A549 (cell line): ENCODE measurements around the gene ICA1L.

Experiments used
- CEBPB ChIP-seq, 2 experiments: fragments of >200 bp in 1 of 2; sonication (Bioruptor Twin) in 1 of 2; formaldehyde crosslinking in 1 of 2; IDR thresholded peaks; 2 replicates each; pipeline ENCODE4 v1.6.1; 2012 to 2016
- ESRRA ChIP-seq: fragments of 150-350 bp; IDR thresholded peaks from 2 replicates; pipeline ENCODE4 v1.6.1; 2014; ENCODE audit warnings: mild to moderate bottlenecking, low read length, borderline replicate concordance
- HOXA7 ChIP-seq: fragments of 250-450 bp; sonication (Bioruptor Pico); IDR thresholded peaks from 2 replicates; pipeline ENCODE4 v1.5.0; 2020; ENCODE audit warnings: mild to moderate bottlenecking, moderate library complexity
- POLR2A ChIP-seq: IDR thresholded peaks from 2 replicates; pipeline ENCODE4 v1.6.1; 2012; ENCODE audit warnings: mild to moderate bottlenecking, low read length
- TF ChIP-seq, protein P1 (sequence below): fragments of >200 bp; sonication (Bioruptor Twin); formaldehyde crosslinking; IDR thresholded peaks from 3 replicates; pipeline ENCODE4 v1.5.1; 2016
- TF ChIP-seq, protein P2 (sequence below): fragments of 250-450 bp; sonication (Bioruptor Pico); IDR thresholded peaks from 2 replicates; pipeline ENCODE4 v1.5.0; 2020; ENCODE audit warnings: low read depth, mild to moderate bottlenecking, moderate library complexity

DNA sequence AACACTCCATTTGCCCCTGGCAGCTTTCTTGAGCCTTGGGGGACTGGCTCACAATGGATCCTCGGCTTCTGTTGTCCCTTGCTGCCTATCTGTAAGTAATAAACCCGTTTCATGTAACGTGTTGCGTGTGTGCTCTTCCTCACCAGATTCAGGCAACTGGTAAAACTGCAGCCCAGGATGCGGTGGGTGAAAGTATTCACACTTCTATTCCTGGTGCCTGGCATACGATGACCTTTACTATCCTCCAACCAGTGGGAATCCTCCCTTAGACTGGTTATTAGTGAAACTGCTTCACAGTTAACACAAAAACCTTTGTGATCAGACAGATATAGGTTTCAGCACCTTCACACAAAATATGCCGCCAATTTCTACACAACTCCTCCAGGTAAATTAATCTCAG, 13.6 kb upstream of the ICA1L start:
- TF ChIP-seq, protein P1, sequence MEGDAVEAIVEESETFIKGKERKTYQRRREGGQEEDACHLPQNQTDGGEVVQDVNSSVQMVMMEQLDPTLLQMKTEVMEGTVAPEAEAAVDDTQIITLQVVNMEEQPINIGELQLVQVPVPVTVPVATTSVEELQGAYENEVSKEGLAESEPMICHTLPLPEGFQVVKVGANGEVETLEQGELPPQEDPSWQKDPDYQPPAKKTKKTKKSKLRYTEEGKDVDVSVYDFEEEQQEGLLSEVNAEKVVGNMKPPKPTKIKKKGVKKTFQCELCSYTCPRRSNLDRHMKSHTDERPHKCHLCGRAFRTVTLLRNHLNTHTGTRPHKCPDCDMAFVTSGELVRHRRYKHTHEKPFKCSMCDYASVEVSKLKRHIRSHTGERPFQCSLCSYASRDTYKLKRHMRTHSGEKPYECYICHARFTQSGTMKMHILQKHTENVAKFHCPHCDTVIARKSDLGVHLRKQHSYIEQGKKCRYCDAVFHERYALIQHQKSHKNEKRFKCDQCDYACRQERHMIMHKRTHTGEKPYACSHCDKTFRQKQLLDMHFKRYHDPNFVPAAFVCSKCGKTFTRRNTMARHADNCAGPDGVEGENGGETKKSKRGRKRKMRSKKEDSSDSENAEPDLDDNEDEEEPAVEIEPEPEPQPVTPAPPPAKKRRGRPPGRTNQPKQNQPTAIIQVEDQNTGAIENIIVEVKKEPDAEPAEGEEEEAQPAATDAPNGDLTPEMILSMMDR: no peak
- no peak for TF ChIP-seq CEBPB (IDR thresholded peaks at IDR 0.05)
- TF ChIP-seq, protein P2, sequence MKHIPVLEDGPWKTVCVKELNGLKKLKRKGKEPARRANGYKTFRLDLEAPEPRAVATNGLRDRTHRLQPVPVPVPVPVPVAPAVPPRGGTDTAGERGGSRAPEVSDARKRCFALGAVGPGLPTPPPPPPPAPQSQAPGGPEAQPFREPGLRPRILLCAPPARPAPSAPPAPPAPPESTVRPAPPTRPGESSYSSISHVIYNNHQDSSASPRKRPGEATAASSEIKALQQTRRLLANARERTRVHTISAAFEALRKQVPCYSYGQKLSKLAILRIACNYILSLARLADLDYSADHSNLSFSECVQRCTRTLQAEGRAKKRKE (CRISPR knock-in tag): no peak
- TF ChIP-seq ESRRA: no peak
- TF ChIP-seq POLR2A: no peak
- TF ChIP-seq HOXA7 (CRISPR knock-in tag): no peak
